ENCODE data around the gene TENM4.
"Not testable (repeated sequence)": the region's sequence is repeated elsewhere in the genome, so short reads cannot be mapped to it uniquely, and the experiment has no call there.

The TENM4 gene

DNA sequence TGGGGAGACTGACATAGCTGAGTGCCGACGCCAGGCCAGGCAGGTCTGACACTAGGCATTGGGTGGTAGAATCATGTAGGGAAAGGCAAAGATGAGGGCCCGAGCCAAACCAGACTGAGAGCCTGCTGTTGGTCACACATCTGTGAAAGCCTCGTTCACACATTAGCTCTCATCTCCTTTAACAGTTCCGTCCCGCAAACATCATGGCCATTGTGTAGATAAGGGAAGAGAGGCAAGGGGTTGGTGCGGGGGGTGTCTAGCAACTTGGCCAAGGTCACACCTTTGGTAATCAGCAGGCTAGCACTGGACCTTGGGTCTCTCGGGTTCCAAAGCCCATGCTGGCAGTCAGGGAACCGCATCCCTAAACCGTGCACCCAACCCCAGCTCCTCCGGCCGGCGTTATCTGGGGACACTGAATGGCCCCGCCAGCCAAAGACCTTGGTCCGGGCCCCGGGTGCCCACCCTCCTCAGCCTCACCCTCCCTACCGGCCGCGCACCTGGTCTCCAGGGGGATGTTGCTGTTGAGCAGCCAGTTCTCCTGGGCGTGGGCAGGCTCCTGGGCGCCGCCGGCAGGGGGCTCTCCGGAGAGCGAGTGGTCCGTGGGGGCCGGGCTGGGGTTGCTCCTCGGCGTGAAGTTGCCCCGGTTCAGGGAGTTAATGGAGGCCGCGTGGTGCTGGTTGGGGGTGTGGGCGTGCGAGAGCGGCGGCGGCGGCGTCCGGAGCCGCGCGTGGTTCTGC lies 537.9 kb downstream of the TENM4 start:
- no peak for DNase-seq (ENCODE audit: low spot score)

DNA sequence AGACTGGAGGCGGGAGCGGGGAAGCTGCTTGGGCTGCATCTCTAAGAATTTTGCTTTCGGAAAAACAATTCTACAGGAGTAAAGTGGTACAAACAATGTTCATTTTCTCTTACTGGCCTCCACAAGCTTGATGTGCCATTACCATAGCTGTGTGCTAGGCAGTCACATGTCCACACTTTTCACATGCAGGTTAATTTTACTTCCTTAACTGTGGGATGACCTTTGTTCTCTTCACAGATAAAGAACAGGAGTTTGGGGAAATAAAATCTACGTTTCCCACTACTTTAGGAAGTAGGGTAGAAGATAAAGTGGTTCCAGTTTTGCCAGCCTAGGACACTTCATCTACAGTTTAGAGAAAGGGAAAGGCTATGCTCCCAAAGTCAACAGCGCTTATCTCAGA lies 539.0 kb downstream of the TENM4 start:
- DNase-seq (ENCODE audit: low spot score) = no peak

DNA sequence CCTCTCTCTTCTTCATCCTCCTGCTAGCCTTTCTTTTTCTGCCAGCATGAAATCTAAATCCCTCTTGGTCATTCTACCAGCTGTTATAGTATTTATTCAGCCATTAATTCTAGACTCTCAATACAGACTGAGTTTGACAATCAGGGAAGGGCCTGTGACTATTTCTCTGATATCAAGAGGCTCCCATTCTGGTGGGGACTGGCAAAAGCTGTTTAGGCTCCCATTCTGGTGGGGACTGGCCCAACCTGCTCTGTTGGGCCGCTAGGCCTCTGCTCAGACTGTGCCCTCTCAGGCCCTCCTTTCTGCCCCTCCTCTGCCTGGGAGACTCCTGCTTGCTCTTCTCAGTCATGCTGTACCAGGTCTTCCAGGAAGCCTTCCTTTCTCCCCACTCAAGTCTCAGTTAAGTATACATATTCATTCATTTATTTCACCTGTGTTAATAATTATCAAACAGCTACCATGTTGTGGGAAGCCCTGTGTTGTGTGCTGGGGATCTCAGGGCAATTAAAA lies 542.5 kb downstream of the TENM4 start:
- DNase-seq (ENCODE audit: low spot score) = no peak

DNA sequence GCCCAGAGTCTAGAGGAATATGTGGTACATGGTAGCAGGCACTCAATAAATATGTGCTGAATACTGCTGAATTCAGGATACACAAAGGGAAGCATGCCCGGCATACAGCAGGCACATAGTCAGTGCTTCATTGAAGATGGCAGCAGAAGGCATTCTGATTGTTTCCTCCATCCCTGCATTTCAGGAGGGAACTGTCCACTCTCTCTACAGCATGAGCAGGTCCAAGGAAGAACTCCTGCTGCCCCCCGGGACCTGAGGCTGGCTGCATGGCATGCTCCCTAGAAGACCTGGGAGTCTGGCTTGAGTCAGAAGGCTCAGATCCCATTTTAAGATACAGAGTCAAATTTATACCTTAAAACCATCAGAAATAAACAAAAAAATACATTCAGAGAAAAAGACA lies 546.8 kb downstream of the TENM4 start:
- DNase-seq (ENCODE audit: low spot score) = no peak

DNA sequence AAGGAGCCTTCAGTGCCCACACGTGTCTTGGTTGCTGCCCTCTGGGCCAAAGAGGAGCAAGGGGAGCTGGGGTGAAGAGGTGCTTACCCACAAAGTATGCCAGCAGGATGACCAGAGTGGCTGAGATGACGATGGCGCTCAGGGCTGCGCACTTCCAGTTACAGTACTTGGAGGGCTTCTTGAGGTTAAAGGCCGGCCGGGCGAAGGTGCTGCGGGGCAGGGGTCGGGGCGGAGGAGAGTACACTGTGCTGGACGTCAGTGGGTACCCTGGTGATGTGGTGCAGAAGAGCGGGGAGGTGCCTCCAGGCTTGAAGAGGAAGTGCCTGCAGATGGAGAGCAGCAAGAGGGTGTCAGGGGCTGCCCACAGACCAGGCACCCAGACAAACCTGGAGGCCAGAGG lies 551.1 kb downstream of the TENM4 start:
- DNase-seq (ENCODE audit: low spot score) = no peak

DNA sequence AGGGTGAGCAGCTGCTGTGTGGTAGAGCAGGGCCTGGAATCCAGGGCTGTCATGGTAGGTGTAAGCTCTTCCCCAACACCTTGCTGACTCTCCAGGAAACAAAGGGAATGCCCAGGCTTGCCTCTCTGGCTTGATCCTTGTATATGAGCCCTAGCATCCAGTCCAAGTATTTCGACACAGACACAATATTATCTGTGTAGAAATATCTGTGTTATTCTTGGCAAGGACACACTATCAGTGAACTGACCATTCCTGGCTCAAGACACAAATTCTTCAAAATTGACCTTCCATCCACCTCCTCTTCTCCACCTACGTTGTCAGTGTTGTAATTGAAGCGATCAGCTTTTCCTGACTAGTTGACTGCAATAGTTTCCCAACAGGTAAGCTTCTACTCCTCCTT lies 554.2 kb downstream of the TENM4 start:
- no peak for DNase-seq (ENCODE audit: low spot score)

DNA sequence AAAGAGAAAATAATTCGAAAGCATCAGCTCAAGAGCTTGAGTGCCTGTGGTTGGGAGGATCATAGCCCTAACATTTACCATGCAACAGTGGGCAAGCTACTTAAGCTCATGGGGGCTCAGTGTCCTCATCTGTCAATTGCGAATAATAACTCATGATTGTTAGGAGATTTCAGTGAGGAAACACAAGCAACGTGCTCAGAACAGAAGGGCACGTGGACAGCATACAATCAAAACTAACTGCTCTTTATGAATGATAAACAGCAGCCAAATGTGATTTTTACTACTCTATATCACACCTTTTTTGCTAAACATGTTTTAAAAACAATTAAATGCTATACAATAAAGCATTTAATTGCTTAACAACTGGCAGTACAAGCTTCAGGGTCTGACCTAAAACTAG lies 556.1 kb downstream of the TENM4 start:
- no peak for DNase-seq (ENCODE audit: low spot score)

DNA sequence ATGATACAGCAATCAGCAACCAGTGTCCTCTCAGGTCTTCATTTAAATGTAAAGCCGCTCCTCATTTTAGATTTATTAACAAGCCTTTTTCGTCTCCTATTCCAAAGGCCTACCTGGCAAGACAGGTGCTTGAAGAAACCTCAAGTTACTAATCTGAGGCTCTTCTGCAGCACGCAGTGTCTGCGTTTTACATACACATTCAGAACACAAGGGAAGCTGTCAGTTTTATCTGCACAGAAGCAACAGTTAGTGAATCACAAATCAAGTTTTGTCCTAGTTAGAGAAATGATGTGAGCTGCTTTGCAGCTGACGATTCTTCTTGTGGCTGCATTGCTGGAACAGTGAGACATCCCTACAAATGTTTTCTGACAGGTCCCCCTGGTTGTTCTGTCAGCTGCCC lies 557.3 kb downstream of the TENM4 start:
- no peak for DNase-seq (ENCODE audit: low spot score)

DNA sequence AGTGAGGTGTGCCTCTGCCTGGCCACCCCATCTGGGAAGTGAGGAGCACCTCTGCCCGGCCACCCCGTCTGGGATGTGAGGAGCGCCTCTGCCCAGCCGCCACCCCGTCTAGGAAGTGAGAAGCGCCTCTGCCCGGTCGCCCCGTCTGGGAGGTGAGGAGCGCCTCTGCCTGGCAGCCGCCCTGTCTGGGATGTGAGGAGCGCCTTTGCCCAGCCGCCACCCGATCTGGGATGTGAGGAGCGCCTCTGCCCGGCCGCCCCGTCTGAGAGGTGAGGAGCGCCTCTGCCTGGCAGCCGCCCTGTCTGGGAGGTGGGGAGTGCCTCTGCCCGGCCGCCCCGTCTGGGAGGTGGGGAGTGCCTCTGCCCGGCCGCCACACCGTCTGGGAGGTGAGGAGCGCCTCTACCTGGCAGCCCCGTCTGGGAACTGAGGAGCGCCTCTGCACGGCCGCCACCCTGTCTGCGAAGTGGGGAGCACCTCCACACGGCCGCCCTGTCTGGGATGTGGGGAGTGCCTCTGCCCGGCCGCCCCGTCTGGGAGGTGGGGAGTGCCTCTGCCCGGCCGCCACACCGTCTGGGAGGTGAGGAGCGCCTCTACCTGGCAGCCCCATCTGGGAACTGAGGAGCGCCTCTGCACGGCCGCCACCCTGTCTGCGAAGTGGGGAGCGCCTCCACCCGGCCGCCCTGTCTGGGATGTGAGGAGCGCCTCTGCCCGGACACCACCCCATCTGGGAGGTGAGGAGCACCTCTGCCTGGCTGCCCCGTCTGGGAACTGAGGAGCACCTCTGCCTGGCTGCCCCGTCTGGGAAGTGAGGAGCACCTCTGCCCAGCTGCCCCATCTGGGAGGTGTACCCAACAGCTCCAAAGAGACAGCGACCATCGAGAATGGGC lies 561.5 kb downstream of the TENM4 start:
- not testable (repeated sequence) for DNase-seq (ENCODE audit: low spot score)

DNA sequence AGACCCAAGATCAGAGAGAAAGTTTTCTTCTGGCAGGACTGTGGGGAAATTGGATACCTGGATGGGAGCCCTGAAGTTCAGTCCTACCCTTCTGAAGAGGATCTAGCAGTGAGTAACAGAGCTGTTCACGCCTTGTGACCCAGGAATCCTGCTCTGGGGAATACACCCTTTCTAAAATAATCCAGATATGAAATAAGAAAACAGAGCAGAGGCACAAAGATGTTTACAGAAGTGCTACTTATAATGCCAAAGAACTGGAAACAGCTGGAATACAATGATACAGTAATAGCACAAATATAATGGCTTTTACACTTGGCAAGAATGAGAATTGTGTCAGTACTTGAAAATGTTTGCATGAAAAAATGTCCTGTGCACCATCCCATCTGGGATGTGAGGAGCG lies 562.2 kb downstream of the TENM4 start:
- no peak for DNase-seq (ENCODE audit: low spot score)

DNA sequence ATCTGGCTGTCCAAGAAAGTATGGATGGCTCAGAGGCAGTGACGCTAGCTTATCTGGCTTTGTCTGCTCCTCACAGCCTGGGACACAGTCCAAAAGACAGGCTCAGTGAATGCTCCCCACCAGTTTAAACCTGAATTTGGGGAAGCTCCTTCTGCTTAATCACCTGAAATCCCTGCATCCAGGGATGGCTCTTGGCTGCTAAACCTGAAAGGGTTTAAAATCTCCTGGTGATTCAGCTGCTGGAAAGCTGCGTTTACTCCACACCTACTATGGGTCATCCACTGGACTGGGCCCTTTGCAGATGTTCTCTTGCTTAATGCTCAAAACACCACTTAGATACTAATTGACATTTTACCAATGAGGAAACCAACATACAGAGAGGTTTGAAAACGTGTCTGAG lies 564.2 kb downstream of the TENM4 start:
- no peak for DNase-seq (ENCODE audit: low spot score)

DNA sequence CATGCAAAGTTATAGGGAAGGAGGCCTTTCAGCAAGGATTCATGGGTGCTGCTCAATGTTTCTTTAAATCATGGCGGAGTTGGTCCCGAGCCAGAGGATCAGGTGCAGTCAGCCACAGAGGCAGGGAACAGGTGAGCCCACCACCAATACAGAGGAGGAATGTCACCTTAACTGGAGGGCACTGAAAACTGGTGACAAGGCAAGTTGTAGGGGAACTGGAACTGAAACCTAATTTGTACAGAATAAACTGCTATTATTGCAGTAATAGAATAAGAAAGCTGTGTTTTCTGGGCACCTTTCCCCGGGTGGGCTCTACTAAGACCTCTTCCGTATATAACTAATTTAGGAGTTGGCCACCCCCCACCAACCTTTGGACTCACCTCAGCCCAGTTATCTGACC lies 570.2 kb downstream of the TENM4 start:
- no peak for DNase-seq (ENCODE audit: low spot score)

DNA sequence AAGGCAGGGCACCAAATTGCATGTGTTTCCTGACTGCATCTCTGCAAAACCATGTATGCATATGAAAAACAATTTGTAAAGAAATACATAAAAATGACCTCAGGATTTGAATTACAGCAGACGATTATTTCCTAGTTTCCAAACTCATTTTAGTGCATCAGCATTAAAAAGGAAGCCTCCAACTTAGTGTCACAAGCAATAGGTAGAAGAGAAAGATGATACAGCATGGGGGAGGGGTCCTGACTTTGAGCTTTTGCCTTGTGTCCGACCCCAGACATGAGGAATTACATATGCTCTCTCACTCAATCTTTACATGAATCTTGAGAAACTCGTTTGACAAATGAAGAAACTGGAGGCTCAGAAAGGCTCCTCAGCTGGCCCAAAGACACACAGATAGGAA lies 571.5 kb downstream of the TENM4 start:
- no peak for DNase-seq (ENCODE audit: low spot score)

DNA sequence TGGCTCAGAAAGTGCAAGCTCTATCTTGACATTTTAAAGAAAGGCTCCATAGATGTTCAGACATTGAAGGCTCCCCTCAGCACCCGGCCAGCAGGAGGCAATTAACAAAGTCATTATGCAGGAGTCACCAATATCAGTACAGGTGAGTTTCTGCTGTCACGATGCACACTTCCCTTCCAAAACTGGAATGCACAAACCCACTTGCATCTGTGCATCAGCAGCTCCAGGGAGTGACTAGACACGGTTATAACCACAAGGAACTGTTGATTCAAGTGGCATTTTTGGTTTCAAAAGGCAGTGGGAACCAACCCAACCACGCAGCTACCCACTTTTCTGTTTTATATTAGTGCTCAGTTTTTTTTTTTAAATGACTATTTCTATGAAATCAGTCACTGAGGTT lies 572.3 kb downstream of the TENM4 start:
- no peak for DNase-seq (ENCODE audit: low spot score)

DNA sequence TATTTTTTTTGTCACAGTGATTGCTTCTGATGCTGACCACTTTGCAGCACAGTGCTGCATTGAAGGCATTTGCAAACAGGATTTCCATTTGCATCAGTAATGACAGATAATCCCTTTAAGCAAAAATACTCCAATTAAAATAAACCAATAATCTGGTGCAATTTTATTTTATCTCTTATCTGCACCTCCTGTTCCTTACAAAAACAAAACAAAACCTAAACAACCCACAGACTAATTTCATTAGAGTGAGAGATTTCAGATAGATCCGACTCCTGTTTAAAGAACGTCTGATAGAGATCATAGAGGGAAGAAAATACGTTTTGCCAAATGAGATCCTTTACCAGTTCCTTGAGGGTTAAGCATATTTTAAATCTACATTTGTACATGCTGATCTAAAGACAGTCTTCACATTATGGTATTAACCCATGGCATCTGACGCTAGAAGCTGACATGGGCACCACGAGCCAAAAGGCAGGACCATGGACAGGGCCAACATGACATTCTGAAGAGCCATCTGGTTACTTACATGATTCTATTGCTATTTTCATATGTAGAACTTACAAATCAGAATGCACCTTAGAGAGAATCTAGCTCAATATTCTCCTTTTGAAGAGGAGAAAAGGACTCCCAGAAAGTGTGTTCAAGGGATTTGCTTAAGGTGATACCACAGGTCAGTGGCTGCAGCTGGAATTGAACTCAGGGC lies 580.0 kb downstream of the TENM4 start:
- DNase-seq (ENCODE audit: low spot score) = no peak

DNA sequence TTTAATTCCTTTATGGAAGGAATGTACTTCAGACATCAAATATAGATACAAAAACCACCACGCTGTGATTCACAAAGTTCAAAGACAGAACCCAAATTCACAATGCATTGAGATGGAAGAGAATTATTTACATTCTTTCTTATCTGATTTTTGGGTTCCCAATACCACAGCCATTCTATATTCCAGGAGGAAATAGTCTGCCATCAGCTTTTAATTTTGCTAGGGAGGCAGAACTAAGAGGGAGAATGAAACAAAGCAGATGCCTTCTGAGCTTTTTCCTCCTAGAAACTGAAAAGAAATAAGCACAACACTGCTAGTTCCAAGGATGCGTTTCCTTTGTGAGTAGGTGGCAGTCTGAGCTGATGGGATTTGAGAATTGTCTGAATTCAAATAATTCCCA lies 583.1 kb downstream of the TENM4 start:
- DNase-seq (ENCODE audit: low spot score) = no peak

DNA sequence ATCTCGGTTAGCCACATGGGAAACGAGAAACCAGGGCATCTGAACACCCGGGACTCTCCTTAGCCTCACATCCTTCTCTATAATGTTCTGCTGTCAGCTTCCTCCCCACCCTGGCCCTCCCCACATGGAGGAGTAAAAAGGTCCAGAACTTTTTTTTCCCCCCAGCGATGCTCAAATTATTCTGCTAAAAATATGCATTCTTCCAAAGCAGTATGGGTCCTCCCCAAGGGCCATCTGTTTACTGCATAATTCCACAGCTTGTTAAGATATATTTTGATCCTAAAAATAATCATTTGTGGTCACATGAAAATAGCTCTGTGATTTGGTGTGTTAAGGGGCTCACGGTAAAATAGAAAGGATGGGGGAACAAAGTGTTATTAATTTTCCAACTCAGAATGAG lies 584.6 kb downstream of the TENM4 start:
- no peak for DNase-seq (ENCODE audit: low spot score)

DNA sequence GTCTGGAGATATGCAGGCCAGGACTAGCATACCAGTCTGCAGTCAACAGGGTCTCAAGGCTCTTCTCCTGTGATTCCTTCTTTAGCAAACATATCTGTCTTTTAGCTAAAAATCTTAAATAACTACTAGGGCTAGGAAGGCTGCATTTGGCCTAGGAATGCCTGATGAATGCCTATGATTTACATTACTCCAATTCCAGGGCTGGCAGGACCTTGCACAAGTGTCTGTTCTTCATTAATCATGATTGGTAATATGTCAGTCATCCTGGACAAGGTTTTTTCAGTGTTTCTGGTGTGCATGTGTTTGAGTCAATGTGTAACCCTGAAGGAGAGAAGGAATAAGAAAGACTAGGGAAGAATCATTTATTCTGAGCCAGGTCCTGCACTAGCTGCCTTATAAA lies 585.7 kb downstream of the TENM4 start:
- no peak for DNase-seq (ENCODE audit: low spot score)

DNA sequence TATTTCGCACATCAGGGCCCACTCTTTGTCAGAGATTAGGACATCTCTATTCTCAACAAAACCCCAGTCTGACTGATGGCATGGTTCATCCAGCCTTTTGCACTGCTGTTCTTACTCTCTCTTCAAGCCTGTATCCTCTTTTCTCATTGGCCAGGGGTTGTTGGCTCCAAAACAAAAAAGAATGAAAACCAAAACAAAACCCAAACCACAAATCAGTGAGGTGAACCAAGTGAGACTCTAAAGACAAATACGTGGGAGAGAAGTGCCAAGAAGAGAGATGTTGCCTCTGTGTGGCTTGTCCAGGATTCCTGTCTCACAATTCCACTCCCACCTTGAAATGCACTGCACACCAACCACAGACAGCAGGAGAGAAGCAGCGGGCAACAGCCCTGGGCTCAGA lies 587.3 kb downstream of the TENM4 start:
- DNase-seq (ENCODE audit: low spot score) = no peak

DNA sequence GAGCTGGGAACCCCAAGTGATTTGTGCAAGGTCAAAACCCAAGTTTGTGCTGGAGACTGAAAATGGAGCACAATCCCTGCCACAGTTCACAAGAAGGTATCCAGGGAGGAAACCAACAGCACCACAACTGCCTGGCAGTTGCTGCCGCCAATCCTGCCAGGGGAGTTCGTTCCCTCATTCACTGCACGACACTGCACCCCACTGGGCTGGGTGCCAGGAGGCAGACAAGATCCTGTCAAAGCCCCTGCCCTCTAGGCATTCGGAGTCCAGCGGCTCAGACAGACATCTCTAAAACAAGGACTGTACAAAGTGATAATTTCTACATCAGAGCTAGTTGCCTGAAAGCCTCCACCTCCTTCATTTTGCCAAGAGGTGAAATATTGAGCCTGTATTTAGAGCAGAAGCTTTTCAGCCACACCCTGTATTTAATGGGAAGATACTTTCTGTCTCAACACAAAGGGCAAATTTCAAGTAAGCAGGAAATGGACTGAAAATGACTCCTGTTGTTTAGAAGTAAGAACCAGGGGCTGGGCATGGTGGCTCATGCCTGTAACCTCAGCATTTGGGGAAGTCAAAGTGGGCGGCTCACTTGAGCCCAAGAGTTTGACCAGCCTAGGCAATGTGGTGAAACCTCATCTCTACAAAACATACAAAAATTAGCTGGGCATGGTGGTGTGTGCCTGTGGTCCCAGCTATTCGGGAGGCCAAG lies 588.8 kb downstream of the TENM4 start:
- DNase-seq (ENCODE audit: low spot score) = no peak

DNA sequence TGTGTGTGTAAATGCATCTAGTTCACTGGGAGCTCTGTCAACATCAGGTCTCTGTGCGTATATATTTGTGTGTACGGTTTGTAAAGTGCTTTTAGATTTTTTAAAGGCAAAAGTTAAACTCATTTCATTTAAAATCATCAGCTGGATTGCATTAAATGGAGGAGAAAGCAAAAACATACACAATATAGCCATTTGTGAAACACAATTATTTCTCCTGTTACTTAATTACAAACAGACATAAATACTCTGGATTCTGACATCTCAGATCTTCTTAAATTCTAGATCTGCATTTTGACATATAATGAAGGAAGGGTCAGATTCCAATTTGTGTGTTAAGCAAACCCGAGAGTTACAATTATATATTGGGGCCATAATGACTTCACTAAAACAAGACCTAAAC lies 590.8 kb downstream of the TENM4 start:
- DNase-seq (ENCODE audit: low spot score) = no peak

DNA sequence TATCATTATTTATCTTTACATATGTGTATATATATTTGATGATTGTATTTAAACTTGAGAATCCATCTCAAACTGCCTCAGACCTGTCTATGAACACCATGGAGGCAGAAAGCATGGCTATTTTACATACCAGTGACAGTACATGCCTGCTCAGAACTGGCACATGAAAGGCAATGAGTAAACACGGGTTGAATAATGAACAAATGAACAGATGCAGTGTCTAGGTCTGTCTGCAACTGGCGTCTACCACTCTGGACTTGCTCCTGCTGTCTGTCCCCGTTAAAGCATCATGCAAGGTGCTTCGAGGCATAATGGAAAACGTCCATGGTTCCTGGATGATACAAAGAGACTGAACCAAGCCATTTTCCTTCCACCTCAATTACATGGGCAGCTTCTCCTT lies 594.6 kb downstream of the TENM4 start:
- no peak for DNase-seq (ENCODE audit: low spot score)
